DLD1 (cell line): Measurements from ENCODE around the gene NAXD.
"Not testable (repeated sequence)": the region's sequence is repeated elsewhere in the genome, so short reads cannot be mapped to it uniquely, and the experiment has no call there.

ENCODE experiments used
- in situ Hi-C: cut with HindIII; loops from 2 replicates; pipeline ENCODE4 v1.10.0; 2017; ENCODE audit warnings: low sequenced_read_pairs

NAXD gene

DNA sequence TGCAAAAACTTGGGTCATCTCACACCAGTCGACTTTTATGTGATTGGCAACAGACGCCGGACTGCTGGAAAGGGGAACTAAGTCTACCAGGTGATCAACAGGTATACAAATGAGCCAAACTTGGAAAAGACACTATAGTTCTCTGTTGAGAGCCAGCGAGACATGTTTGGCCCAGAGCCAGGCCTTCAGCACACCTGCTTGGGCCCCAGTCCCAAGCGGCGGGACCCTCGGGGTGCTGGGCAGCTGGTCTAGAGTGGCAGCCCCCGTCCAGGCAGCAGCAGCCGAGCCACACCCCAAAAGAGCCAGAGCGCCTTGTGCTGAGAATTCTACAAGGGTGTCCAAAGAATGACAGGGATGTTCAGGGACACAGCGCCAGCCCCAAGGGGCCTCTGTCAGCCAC is 28.0 kb downstream of the NAXD start:
- in situ Hi-C loops, result no loop called here

DNA sequence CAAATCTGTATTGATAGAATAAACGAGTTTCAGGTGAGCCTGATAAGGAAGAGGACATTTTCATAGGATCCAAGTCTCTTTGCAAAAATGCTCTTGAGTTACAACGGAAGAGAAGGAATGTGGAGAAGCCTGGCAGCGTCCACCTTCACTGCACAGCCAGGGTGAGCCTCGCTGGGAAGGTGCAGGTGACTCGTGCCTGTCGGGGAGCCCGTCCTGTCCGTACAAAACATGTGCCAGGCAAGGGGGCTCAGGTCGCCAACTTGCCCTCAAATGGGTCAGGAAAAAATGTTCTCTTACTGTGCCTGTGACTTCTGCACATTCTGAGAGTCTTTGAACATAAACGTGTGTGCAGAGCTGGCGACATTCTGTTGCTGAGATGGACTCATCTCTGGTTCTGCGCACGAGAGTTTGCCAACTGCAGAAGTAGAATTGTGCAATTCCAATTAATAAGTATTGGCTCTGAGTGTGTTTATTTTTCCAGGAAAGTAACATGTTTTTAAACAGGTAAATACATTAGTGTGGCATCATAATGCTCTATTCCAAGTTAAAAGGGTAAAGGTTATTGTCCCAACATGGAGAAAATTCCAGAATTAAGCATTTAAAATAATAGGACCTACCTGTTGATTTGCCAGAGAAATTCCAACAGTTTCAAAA is 28.6 kb downstream of the NAXD start:
- in situ Hi-C loops, result no loop called here

DNA sequence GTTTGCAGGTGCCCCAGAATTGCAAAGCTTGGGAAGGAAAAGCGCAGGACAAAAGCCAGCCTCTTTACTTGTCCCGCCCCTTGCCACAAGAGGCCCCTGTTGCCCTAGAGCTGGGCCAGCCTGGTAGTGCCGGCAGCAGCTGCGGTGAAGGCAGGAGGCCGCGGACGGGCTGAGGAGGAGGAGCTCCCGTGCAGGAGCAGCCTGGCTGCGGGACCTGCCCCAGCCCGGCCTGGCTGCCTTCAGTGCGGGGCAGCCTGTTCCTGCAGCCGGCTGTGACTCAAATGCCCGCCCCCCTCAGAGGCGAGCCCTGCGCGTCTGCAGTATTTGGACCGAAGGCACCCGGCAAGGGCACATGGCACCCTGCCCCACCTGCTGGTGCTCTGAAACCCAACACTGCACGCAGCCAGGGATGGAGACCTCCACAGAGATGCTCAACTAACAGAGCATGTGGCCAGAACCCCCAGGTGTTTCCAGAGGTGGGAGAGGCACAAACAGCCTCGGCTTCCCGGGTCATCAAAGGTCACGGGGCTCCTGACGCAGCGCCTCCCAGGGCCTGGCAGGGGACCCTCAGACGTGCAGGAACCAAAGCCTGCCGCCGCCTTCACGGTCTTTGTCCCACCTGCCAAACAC is 29.7 kb downstream of the NAXD start:
- in situ Hi-C loops, result no loop called here

DNA sequence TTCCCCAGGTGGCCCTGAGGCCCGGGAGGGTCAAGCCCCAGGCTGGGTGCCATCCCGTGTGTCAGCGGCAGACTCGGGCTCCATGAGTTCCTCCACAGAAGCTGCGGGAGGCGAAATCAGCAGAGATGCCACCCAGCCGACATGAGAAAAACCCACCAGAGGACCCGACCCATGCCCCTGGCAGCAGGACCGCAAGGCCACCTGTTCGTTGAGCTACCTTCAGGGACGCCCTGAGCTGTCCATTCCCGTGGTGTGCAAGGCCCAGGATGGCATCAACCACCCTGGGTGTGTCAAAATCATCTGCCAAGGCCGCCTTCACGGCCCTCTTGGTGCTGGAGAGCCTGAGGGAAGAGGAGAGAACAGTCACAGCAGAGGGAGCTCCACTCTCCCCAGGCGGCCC is 30.4 kb downstream of the NAXD start:
- in situ Hi-C loops, result no loop called here

DNA sequence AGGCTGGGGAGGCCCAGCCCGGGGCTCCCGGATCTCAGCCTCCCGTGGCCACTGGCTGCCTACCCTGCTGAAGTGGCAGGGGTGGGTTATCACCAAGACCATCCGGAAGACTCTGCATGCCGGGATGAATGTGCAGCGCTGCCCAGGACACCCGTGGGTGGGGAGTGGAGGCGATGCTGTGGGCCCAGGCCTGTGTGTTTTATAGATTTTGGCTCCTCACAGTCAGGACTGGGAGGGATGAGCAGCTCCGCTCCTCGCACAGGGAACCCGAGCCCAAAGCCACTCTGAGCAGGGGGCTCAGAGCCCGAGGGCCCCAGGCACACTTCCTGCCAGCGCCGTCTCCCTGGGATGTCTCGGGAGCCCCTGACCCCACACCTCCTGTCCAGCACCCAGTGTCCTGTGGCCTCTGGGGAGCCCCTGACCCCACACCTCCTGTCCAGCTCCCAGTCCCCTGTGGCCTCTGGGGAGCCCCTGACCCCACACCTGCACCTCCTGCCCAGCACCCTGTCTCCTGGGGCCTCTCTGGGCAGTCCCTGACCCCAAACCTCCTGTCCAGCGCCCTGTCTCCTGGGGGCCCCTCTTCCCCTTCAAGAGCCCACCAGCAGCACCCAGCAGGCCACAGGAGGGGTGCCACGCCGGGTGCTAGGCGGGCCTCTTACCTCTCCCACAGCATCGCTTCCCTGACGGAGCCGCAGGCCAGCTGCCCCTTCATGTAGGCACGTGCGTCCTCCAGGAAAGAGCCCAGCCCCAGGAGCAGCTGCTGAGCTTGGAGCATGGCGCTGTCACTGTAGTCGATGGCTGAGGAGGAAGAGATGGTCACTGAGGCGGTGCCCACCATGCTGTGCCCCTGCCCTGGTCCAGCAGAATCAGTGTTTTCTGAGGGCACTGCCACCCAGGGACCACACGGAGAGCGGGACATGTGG is 31.4 kb downstream of the NAXD start:
- in situ Hi-C loops, result no loop called here

DNA sequence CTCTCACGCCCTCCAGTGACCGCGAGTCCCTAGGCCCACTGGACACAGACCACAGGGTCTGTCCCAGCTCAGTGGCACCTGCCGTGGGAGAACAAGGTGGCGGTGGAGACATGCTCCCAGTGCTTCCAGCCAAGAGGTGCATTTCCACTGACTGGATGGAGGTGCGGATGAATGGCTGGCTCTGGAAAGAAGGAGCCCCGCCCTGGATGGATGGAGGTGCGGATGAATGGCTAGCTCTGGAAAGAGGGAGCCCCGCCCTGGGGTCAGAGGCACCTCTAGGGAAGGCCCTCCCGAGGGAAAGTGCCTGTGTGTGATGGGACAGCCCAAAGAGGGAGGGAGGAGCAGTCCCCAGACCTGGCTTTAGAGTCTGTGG is 32.0 kb downstream of the NAXD start:
- in situ Hi-C loops, result no loop called here

DNA sequence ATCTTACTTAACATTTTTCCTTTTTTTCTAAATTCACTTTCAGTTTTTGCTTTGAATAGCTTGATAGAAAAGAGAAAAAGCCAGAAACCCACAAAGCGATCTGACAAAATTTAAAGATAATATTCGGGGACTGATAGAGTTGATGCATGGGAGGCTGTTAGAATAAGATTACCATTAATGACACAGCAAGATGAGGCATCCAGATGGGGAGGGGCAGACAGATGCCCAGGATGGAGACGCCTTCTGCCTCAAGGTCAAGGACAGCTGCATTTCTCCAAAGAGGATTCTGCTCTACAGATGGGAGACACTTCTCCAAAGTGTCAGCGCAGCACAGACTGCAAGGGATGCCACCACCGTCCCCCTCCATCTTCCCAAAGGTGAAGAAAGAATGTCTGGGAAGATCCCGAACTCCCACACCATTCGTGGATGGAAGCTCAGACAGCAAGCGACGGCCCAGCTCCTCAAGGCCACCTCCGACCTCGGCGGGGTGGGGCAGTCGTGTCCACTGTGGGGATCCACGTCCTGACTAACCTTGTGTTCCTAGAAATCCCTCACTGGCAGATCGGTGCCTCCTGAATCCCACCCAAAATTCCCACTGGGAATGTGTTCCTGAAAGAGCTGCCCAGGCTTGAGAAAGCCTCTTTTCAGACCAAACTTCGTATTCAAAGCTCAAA is 32.9 kb downstream of the NAXD start:
- in situ Hi-C loops, result no loop called here

DNA sequence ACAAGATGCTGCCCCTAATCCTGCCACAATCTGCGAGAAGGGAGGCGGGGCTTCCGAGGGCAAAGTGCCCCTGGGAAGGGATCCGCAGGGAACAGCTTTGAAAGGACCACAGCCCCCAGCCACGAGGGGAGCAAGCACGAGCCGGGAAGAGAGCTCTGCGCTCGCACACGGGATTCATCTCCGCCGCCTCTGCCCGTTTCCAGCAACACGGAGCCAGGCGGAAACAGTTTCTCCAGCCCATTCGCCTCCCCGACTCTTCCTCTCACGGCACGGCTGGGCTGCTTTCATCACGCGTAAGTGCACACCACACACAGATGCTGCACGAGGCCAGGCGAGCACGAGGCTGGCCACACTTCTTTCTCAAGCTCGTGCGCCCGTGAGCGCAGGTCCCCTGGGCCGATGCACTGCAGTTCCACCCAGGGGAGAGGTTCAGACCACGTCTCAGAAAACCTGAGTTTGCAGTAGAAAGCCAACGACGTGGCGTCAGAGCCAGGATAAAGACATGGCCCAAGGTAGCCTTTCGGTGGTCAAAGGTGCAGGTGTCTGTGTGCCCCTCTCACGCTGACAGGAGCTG is 33.6 kb downstream of the NAXD start:
- in situ Hi-C loops, result no loop called here

DNA sequence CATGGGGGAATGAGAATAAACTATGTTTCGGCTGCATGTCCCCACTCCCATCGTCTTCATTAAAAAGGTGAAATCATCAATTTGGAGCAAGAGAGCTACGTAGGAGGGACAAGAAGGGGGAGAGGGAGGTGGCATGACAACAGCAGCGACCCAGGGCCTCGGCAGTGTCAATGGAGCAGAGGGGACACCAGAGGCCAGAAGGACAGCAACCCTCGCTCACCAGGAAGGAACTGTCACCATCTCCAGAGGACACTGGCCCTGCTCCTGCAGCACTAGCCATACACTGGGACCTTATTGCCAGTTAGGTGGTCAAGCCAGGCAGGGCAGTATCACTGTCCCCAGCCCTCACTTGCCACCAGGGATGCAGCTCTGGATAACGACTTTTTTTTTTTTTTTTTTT is 34.2 kb downstream of the NAXD start:
- in situ Hi-C loops, result no loop called here

DNA sequence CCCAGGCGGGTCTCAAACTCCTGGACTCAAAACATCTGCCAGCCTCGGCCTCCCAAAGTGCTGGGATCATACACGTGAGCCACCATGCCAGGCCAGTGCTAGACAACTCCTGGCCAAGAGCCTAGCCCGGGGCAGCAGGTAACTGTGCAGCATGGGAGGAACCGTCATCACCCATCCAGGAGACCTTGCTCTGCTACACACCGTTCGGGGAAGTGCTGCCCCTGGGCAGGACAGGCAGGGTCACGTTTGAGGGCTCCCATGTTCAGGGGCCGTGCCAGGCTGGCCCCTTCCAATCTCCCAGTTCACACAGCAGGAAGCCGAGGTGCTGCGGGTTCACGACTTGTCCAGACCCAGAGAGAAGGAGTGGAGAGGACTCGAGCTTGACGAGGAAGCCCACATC is 35.1 kb downstream of the NAXD start:
- in situ Hi-C loops, result no loop called here

DNA sequence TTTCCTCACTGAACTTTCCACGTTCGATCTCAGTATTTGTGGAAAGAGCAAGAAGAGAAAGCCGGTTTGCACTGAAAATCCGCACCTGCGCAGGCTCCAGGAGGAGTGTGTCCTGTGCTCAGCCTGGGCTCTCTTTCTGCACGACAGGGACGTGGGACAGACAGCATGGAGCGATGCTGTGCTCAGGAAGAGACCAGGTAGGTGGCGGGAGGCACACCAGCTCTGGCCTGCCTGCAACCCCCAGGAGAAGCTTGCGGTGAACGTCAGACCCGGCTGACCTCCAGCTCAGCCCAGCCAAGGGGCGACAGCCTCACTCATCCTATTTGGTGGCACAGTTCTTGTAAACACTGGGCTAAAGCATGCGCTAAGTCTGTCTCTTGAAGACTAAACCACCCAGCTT is 35.9 kb downstream of the NAXD start:
- in situ Hi-C loops, result no loop called here

DNA sequence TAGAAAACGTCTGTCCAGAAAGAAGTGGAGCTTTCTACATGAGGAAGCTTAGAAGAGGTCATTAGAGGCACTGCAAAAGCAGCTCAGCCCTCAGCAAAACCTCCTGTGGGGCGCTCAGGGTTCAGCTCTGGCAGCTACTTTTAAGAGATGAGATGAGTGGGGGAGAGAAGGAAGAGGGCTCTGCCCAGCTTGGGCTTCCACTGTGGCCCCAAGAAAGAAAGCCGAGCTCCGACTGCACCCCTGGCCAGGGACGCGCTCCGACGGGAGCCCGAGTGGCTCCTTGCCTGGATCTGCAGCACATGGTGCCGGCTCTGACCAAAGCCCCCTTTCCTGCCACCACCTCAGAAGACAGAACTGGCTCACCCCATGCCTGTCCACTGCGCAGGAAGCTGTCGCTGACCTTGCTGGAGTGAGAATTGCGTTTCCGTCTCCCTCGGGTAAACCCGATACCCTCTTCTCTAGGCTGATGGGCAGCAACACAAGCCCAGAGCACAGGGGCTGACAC is 36.4 kb downstream of the NAXD start:
- in situ Hi-C loops, result no loop called here

DNA sequence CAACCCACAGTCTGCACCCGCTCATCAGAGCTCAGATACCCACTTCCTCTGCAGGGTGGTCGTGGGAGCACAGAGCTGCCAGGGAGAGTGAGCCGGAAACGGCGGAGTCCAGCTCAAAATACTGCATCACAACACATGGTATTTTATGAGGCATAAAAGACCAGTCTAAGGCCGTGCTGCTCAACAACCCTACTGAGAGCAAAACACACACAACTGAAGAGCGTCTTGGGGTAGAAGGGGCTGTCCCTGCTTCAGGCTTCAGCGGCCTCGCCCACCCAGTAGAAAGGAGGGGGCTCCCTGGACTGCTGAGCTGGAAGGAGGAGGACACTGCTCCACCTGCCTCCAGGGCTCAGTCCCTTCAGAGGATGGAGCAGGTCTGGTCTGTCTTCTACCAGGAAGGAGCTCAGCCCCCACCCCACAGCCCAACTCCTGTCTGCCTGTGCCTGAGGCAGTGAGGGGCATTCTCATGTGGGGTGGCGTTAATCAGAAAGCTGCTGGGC is 36.9 kb downstream of the NAXD start:
- in situ Hi-C loops, result no loop called here

DNA sequence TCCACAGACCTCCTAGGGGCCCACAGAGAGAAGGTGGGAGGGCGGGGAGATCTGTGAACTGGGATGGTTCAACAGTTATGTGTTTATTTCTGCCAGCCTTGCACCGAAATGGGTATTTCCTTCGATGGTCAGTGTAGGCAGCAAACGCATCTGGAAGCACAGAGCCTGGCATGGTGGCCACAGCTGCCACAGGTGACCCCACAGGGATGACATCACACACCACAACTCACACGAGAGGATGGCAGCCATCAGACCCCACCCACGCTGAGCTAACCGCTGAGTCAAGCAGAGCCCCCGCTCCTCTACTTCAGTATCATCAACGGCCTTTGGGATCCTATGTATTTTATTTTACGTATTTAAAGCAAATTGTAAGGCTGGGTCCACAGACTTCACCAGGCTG is 37.4 kb downstream of the NAXD start:
- in situ Hi-C loops, result no loop called here

DNA sequence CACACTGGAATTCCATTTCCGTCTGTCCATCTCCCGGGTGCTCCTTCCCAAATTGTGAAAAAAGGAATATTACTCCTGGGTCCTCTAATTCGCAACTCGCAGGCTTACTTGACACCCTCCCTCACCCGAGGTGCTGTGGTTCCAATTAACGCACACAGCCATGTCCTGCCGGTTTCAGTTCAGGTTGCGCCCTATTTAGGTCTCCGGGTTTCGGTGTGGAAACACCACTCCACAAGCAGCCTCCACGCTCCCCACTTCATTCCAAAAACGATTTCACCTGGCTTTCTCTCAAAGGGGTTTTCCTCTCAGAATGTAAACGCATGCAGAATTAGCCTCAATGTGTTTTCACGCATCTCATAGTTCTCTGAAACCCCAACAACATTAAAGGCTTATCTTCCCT is 37.9 kb downstream of the NAXD start:
- in situ Hi-C loops, result no loop called here

DNA sequence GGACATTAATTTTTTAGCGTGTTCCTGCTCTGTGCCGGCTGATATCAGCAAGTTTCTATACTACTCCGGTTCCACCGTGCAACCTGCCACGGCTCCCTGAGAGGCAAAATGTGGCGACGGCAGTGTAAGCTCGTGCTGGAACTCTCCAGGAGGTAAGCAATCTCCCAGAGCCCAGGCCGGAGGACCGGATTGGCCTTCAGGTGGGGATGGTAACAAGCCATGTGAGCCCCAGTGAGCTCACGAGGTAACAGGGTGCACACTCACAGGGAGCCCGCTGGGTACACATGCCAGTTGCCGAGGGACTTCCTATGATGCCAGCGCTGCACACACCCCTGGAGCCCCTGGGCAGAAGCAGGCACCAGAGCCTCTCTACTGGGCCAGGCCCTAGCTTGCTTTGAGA is 38.5 kb downstream of the NAXD start:
- in situ Hi-C loops, result no loop called here

DNA sequence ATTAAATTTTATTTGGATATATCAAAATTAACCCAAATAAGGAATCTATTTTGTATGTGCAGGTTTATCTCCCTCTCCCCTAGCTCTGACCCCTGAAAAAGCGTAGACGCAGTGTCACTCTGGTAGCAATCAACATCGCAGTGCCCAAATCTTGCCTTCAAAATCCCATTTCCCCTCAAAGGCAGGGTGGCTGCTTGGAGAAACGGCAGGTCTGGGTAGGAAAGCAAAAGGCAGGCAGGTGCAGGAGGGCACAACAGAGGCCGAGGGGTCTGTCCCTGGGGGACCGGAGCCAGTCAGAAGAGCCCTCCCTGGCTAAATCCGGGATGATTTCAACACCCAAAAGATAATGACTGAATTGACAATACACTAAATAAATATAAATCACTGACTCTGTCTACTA is 41.9 kb downstream of the NAXD start:
- in situ Hi-C loops, result no loop called here

DNA sequence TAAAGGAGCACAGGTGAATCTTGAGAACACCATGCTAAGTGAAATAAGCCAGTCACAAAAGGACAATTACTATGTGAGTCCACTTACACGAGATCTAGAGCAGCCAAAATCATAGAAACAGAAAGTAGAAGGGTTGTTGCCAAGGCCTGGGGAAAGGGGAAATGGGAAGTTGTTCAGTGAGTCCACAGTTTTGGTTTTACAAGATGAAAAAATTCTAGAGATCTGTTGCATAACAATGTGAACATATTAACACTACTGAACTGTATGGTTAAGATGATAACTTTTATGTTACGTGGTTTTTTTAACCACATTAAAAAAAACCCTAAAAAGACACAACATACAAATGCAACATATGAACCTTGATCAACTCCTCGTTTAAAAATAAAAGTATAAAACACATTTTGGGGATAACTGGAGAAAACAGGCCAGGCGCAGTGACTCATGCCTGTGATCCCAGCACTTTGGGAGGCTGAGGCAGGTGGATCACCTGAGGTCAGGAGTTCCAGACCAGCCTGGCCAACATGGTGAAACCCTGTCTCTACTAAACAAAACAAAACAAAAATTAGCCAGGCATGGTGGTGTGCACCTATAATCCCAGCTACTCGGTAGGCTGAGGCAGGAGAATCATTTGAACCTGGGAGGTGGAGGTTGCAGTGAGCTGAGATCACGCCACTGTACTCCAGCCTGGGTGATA is 43.0 kb downstream of the NAXD start:
- in situ Hi-C loops, result not testable (repeated sequence)

DNA sequence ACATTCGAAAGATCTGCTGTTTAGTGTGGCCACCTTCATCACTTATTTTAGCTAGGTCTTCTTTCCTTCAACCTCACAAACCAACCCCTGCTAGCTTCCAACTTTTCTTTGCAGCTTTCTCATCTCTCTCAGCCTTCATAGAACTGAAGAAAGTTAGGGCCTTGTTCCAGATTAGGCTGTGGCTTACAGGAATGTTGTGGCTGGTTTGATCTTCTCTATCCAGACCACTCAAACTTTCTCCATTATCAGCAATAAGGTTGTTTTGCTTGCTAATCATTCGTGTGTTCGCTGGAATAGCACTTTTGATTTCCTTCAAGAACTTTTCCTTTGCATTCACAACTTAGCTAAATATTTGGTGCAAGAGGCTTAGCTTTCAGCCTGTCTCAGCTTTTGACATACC is 45.9 kb downstream of the NAXD start:
- in situ Hi-C loops, result no loop called here

DNA sequence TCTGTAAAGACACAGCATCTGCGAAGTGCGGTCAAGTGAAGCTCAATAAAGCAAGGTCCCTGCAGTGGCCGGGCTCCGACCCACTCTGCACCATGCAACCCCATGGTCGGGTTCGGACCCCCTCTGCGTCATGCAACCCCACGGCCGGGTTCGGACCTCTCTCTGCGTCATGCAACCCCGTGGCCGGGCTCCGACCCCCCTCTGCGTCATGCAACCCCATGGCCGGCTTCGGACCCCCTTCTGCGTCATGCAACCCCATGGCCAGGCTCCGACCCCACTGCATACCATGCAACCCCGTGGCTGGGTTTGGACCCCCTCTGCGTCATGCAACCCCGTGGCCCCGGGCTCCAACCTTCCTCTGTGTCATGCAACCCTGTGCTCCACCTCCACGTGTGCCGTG is 46.7 kb downstream of the NAXD start:
- in situ Hi-C loops, result no loop called here
